ENCODE data around the gene COL2A1. TPM values are rescaled to one million over a fixed set of nuclear protein-coding genes. Genes with fewer than 3 reads are reported as not detected.

The COL2A1 gene
- polyA plus RNA-seq, 1 donor (not counting 4 experiments of a cell fraction or from before 2014, with no cell fraction given), result 0.03 TPM

GRCh38 chr12:47995981-47996401 lies 8.3 kb downstream of the COL2A1 start:
- no peak for TF ChIP-seq EZH2 (IDR thresholded peaks at IDR 0.05; ENCODE audit: low read length)
- no peak overlapping the region for H3K4me2 ChIP-seq (ENCODE audit: control insufficient read depth, extremely low read depth, insufficient read depth, low read depth, low read length)
- DNase-seq (ENCODE audit: low read depth, low spot score), result no peak
- no peak overlapping the region for H3K9ac ChIP-seq (ENCODE audit: control insufficient read depth, extremely low read depth, insufficient read depth, low read length)
- H3K4me1 ChIP-seq (ENCODE audit: control insufficient read depth, extremely low read depth, insufficient read depth, low read length), result peaks cover 5% of the 10 kb centered on the region
- H3K9me1 ChIP-seq (ENCODE audit: control insufficient read depth, extremely low read depth, insufficient read depth, low read length), result no peaks in the 10 kb centered on the region
- no peak overlapping the region for H3K4me3 ChIP-seq (ENCODE audit: control insufficient read depth in 2 of 3, extremely low read depth in 1 of 3, insufficient read depth in 2 of 3, low read depth in 1 of 3, low read length in 3 of 3)
- no peaks in the 10 kb centered on the region for H3K9me3 ChIP-seq (ENCODE audit: control insufficient read depth, low read depth, low read length)
- H3K27me3 ChIP-seq (ENCODE audit: control insufficient read depth, extremely low read depth, insufficient read depth, low read length), result peaks cover 34% of the 10 kb centered on the region
- no peaks in the 10 kb centered on the region for H4K20me1 ChIP-seq (ENCODE audit: control insufficient read depth, extremely low read depth, insufficient read depth, low read length)
- H3K27ac ChIP-seq (ENCODE audit: control insufficient read depth, insufficient read depth, low read length), result no peak overlapping the region
- H3K79me2 ChIP-seq (ENCODE audit: control insufficient read depth, insufficient read depth, low read length), result no peaks in the 10 kb centered on the region
- no peak overlapping the region for H2AFZ ChIP-seq (ENCODE audit: control insufficient read depth, low read length)
- no peak for FAIRE-seq
- no peaks in the 10 kb centered on the region for H3K36me3 ChIP-seq (ENCODE audit: control insufficient read depth in 2 of 2, extremely low read depth in 1 of 2, insufficient read depth in 2 of 2, low read length in 2 of 2)
- dilution Hi-C loops (cut with MboI; ENCODE audit: extremely low pct_ligation_motif_present, low sequenced_read_pairs), result no loop called here

- FAIRE-seq (no peak), DNase-seq (ENCODE audit: low read depth, low spot score) (no peak)
- Histone ChIP-seq H2AFZ (ENCODE audit: control insufficient read depth, low read length) (no peak overlapping the region), H3K36me3 (ENCODE audit: control insufficient read depth in 2 of 2, extremely low read depth in 1 of 2, insufficient read depth in 2 of 2, low read length in 2 of 2) (no peaks in the 10 kb centered on the region), H3K9ac (ENCODE audit: control insufficient read depth, extremely low read depth, insufficient read depth, low read length) (no peak overlapping the region), H3K27ac (ENCODE audit: control insufficient read depth, insufficient read depth, low read length) (no peak overlapping the region), H3K4me3 (ENCODE audit: control insufficient read depth in 2 of 3, extremely low read depth in 1 of 3, insufficient read depth in 2 of 3, low read depth in 1 of 3, low read length in 3 of 3) (no peak overlapping the region), H3K4me1 (ENCODE audit: control insufficient read depth, extremely low read depth, insufficient read depth, low read length) (no peaks in the 10 kb centered on the region), H3K9me1 (ENCODE audit: control insufficient read depth, extremely low read depth, insufficient read depth, low read length) (no peaks in the 10 kb centered on the region), H3K9me3 (ENCODE audit: control insufficient read depth, low read depth, low read length) (no peaks in the 10 kb centered on the region), H3K27me3 (ENCODE audit: control insufficient read depth, extremely low read depth, insufficient read depth, low read length) (peaks cover 34% of the 10 kb centered on the region), H3K4me2 (ENCODE audit: control insufficient read depth, extremely low read depth, insufficient read depth, low read depth, low read length) (no peak overlapping the region), H3K79me2 (ENCODE audit: control insufficient read depth, insufficient read depth, low read length) (no peaks in the 10 kb centered on the region), H4K20me1 (ENCODE audit: control insufficient read depth, extremely low read depth, insufficient read depth, low read length) (no peaks in the 10 kb centered on the region)
- no peak for TF ChIP-seq EZH2 (IDR thresholded peaks at IDR 0.05; ENCODE audit: low read length)
- TF ChIP-seq CTCF (optimal IDR thresholded peaks at IDR 0.05 in 1 of 3, IDR thresholded peaks at IDR 0.05 in 1 of 3, conservative IDR thresholded peaks at IDR 0.05 in 1 of 3; ENCODE audit: extremely low read depth in 1 of 3, insufficient read depth in 2 of 3, low read length in 3 of 3), result no peak
- dilution Hi-C loops (cut with MboI; ENCODE audit: extremely low pct_ligation_motif_present, low sequenced_read_pairs), result no loop called here
Observed at GRCh38 chr12:47993491-47993890, 10.8 kb downstream of the COL2A1 start.

- no peak for DNase-seq (ENCODE audit: low read depth, low spot score)
- Histone ChIP-seq H3K9me3 (ENCODE audit: control insufficient read depth, low read depth, low read length) (no peaks in the 10 kb centered on the region), H3K36me3 (ENCODE audit: control insufficient read depth in 2 of 2, extremely low read depth in 1 of 2, insufficient read depth in 2 of 2, low read length in 2 of 2) (no peaks in the 10 kb centered on the region), H3K4me3 (ENCODE audit: control insufficient read depth in 2 of 3, extremely low read depth in 1 of 3, insufficient read depth in 2 of 3, low read depth in 1 of 3, low read length in 3 of 3) (no peak overlapping the region), H4K20me1 (ENCODE audit: control insufficient read depth, extremely low read depth, insufficient read depth, low read length) (no peaks in the 10 kb centered on the region), H3K9ac (ENCODE audit: control insufficient read depth, extremely low read depth, insufficient read depth, low read length) (no peak overlapping the region), H3K4me2 (ENCODE audit: control insufficient read depth, extremely low read depth, insufficient read depth, low read depth, low read length) (no peak overlapping the region), H3K79me2 (ENCODE audit: control insufficient read depth, insufficient read depth, low read length) (no peaks in the 10 kb centered on the region), H3K27ac (ENCODE audit: control insufficient read depth, insufficient read depth, low read length) (no peak overlapping the region), H3K9me1 (ENCODE audit: control insufficient read depth, extremely low read depth, insufficient read depth, low read length) (no peaks in the 10 kb centered on the region), H2AFZ (ENCODE audit: control insufficient read depth, low read length) (no peak overlapping the region), H3K27me3 (ENCODE audit: control insufficient read depth, extremely low read depth, insufficient read depth, low read length) (peaks cover 34% of the 10 kb centered on the region), H3K4me1 (ENCODE audit: control insufficient read depth, extremely low read depth, insufficient read depth, low read length) (no peaks in the 10 kb centered on the region)
- FAIRE-seq, result no peak
- no peak for TF ChIP-seq EZH2 (IDR thresholded peaks at IDR 0.05; ENCODE audit: low read length)
- TF ChIP-seq CTCF (optimal IDR thresholded peaks at IDR 0.05 in 1 of 3, IDR thresholded peaks at IDR 0.05 in 1 of 3, conservative IDR thresholded peaks at IDR 0.05 in 1 of 3; ENCODE audit: extremely low read depth in 1 of 3, insufficient read depth in 2 of 3, low read length in 3 of 3), result no peak
- dilution Hi-C loops (cut with MboI; ENCODE audit: extremely low pct_ligation_motif_present, low sequenced_read_pairs), result no loop called here
Observed at GRCh38 chr12:47992776-47993175, 11.5 kb downstream of the COL2A1 start.

Measured in keratinocyte (primary cell).